MV-4-11 (cell line): ENCODE measurements around the gene LMF2.

ENCODE experiments used
- DNase-seq: peaks from one replicate; lab custom pipeline; 2025; lab: John Stamatoyannopoulos, UW

Gene LMF2

GRCh38 chr22:50464451-50464850 is 43.1 kb downstream of the LMF2 start:
- no peak for DNase-seq

GRCh38 chr22:50463188-50463900 is 44.2 kb downstream of the LMF2 start:
- DNase-seq = no peak

- DNase-seq = no peak
These were observed 45.4 kb downstream of the LMF2 start for GRCh38 chr22:50461979-50462540.

- no peak for DNase-seq
These were observed 46.0 kb downstream of the LMF2 start for GRCh38 chr22:50461536-50461935.

- no peak for DNase-seq
These were observed 46.6 kb downstream of the LMF2 start for GRCh38 chr22:50460938-50461337.

- no peak for DNase-seq
These were observed 47.9 kb downstream of the LMF2 start for GRCh38 chr22:50459496-50460140.

GRCh38 chr22:50459016-50459415 is 48.5 kb downstream of the LMF2 start:
- no peak for DNase-seq

GRCh38 chr22:50456466-50457234 is 50.9 kb downstream of the LMF2 start:
- no peak for DNase-seq

DNA sequence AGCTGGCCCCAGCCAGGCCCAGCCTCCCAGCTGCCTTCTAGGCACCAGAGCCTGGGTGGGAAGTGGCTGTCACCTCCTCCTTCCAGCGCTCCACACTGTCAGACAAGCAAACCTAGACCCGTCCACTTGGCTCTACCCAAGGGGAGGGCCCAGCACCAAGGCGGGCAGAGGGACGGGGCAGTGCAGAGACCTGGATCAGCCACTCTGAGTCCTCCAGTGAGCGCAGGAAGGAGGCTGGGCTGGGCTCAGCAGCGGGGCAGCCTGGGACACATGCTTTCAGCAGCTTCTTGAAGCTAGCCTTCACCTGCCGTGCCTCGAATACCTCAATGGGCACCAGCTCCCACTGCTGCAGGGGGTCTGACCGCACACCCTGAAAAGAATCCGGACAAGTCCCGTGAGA is 51.5 kb downstream of the LMF2 start:
- no peak for DNase-seq

DNA sequence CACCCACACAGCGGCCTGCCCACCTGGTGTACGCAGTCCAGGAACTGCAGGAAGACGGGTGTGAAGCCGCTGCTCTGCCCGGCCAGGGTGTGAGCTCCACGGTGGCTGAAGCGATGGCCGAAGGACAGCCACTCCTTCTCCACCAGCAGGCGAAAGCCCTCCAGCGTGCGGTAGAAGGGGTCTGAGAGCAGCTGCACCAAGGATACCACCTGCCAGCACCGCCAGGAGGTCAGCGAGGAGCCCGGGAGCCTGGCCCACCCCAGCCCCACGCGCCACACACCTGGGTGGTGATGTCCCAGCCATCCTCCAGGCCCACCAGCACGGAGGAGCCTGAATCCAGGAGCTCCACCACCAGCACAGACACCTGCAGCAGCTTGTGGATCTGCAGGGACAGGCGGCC is 52.3 kb downstream of the LMF2 start:
- DNase-seq = no peak

GRCh38 chr22:50454556-50455075 is 52.9 kb downstream of the LMF2 start:
- no peak for DNase-seq
